ENCODE measurements around the gene PLA2G4D. TPM values are rescaled to one million over a fixed set of nuclear protein-coding genes. Genes with fewer than 3 reads are reported as not detected.

PLA2G4D gene
- total and polyA plus RNA-seq, 2 experiments from 2014 or later = 0.07 to 0.15 TPM

GRCh38 chr15:42048080-42048820 lies 46.1 kb downstream of the PLA2G4D start:
- ATAC-seq = no peak
- Mint-ChIP-seq H3K4me3 (no peak overlapping the region), H3K27me3 (ENCODE audit: insufficient read depth, low read depth, poor library complexity) (peaks cover 7% of the 10 kb centered on the region), H3K4me1 (peaks cover 16% of the 10 kb centered on the region), H3K9me3 (no peaks in the 10 kb centered on the region), H3K27ac (no peak overlapping the region), H3K36me3 (ENCODE audit: low read depth) (no peaks in the 10 kb centered on the region)
- no peaks in the 10 kb centered on the region; the same call in 1 of the 2 replicates for H4K20me1 ChIP-seq (replicated peaks; ENCODE audit: insufficient read depth)
- no peak overlapping the region for H3K27ac ChIP-seq (ENCODE audit: low read depth)
- peak overlapping the region; percentile 52 for H3K4me2 ChIP-seq
- no peak for DNase-seq (ENCODE audit: low spot score)
- peak overlapping the region; percentile 56 for H2AFZ ChIP-seq
- no peaks in the 10 kb centered on the region for H3K36me3 ChIP-seq (ENCODE audit: insufficient read depth)
- no peaks in the 10 kb centered on the region for H3K27me3 ChIP-seq (ENCODE audit: insufficient read depth)
- no peaks in the 10 kb centered on the region for H3K79me2 ChIP-seq (replicated peaks; ENCODE audit: insufficient read depth)
- H3K4me1 ChIP-seq (ENCODE audit: insufficient read depth) = no peaks in the 10 kb centered on the region
- TF ChIP-seq POLR2AphosphoS5 (IDR thresholded peaks at IDR 0.05; ENCODE audit: low read depth) (no peak), REST (IDR thresholded peaks at IDR 0.05; ENCODE audit: unreplicated experiment) (no peak)
- H3K4me3 ChIP-seq = no peak overlapping the region
- H3K9me2 ChIP-seq (ENCODE audit: insufficient read depth) = no peaks in the 10 kb centered on the region
- no peaks in the 10 kb centered on the region for H3F3A ChIP-seq (replicated peaks; ENCODE audit: low read depth)

- Histone ChIP-seq H2AFZ (no peak overlapping the region), H3K27me3 (ENCODE audit: insufficient read depth) (no peaks in the 10 kb centered on the region), H3F3A (replicated peaks; ENCODE audit: low read depth) (no peaks in the 10 kb centered on the region), H3K79me2 (replicated peaks; ENCODE audit: insufficient read depth) (no peaks in the 10 kb centered on the region), H3K4me3 (no peak overlapping the region), H3K9me2 (ENCODE audit: insufficient read depth) (no peaks in the 10 kb centered on the region), H3K36me3 (ENCODE audit: insufficient read depth) (no peaks in the 10 kb centered on the region), H3K4me1 (ENCODE audit: insufficient read depth) (no peaks in the 10 kb centered on the region), H3K4me2 (no peak overlapping the region), H4K20me1 (replicated peaks; ENCODE audit: insufficient read depth) (no peaks in the 10 kb centered on the region; the same call in 1 of the 2 replicates), H3K27ac (ENCODE audit: low read depth) (no peak overlapping the region)
- Mint-ChIP-seq H3K27ac (no peak overlapping the region), H3K4me3 (no peak overlapping the region), H3K36me3 (ENCODE audit: low read depth) (no peaks in the 10 kb centered on the region), H3K27me3 (ENCODE audit: insufficient read depth, low read depth, poor library complexity) (peaks cover 8% of the 10 kb centered on the region), H3K9me3 (no peaks in the 10 kb centered on the region), H3K4me1 (peaks cover 19% of the 10 kb centered on the region)
- no peak for ATAC-seq
- DNase-seq (ENCODE audit: low spot score) = no peak
- no peak for TF ChIP-seq CREB1 (CRISPR knock-in tag; IDR thresholded peaks at IDR 0.05; ENCODE audit: low read depth)
- TF ChIP-seq EZH2phosphoT487 (IDR thresholded peaks at IDR 0.05; ENCODE audit: unreplicated experiment) = no peak
- TF ChIP-seq ZNF114 (CRISPR knock-in tag; IDR thresholded peaks at IDR 0.05) = no peak
- no peak for TF ChIP-seq EZH2 (IDR thresholded peaks at IDR 0.05; ENCODE audit: low read depth, unreplicated experiment)
- TF ChIP-seq CTCF (conservative IDR thresholded peaks at IDR 0.05; ENCODE audit: low read depth in 2 of 2) = no peak
Measured at GRCh38 chr15:42046597-42046996, 47.8 kb downstream of the PLA2G4D start.
